Measurements from ENCODE around the gene GC.
"Not testable (repeated sequence)": the region's sequence is repeated elsewhere in the genome, so short reads cannot be mapped to it uniquely, and the experiment has no call there.

The GC gene

DNA sequence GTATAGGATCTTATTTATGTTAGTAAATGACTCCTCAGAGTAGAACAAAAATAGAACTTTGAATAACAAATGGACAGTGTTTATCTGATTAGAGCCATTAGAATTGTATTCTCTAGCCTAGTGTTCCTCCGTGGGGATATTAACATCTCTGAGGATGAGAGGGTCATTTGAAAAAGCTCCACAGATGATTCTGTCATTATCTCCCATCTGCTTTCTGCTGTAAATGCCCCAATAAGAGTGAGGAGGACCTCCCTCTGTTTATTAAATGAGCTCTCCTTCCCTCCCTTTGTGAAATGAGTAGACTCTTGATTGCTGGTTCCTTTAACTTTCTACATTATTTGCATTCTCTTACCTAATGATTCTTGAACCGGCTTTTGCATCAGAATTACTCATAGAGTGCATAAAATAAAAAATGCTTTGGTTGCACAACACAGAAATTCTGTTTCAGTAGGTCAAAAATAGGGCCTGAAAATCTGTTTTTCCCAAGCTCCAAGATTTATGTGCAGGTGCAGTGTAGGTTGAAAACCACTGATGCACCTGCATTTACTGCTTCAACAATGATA lies 18.0 kb downstream of the GC start:
- no peak for DNase-seq

DNA sequence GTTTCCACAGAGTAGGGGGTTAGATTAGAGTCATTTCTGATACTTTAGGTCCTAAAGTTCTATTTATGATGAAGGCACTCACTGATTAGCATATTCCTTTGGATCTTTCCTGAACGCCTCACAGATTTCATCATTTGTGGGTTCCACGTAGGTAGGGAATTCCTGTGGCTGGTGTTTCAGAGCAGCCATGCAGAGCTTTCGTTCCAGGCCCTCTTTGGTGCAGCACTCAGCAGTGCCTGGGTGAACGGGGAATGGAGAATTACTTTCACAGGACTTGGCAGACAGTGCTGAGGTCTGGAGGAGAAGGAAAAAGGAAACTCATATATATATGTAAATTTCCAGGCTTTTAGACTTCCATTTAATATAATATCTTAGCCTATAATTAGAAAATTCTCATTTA lies 18.5 kb downstream of the GC start:
- DNase-seq: no peak

DNA sequence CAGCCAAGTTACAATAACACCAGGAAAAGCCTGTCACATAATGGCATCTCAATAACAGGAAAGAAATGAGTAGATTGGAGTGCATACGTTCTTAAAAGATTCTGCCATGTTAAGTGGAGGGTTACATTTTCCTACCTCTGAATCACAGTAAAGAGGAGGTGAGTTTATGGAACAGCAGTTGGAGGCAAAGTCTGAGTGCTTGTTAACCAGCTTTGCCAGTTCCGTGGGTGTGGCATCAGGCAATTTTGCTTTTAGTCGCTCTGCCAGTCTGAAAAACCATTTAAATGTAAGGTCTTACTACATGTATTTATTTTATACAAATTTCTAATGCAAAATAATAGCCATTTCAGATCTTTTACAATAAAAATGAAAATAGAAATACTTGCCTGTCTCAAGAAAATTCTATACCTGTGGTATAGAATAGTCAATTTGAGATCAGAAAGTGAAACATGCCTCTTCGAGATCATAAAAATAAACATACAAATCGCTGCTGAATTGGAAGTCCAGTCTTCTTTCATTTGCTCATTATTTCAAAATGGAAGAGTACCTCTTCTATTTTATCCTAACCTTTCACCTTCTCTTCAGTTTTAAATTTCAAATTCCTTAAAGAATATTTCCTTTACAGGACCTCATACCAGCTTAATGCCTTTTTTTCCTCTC lies 31.4 kb downstream of the GC start:
- no peak for DNase-seq

DNA sequence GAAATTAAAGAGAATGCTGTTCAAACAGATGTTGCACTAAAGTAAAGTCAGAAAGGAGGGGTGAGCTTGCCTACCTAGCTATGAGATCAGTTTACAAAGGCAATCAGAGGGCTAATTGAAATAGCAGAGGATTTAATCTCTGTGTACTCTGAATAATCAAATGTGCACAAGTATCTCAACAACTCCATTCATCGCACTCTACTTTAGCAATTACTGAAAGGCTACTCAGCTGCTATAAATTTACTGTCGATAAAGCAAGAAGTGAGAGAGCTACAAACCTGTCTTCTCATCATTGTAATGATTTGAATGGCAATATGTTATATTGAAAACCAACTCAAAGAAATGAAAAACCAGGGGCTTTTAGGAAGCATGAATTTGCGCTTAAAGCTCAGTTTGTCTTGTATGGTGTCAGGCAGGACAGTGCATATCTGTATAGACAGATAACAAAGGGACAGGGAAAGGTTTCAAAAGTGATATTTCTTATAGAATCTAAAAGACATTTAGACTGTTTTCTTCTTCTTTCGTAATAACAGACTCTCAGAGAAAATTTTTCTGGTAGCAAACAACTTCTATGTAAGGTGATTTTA lies 34.8 kb downstream of the GC start:
- DNase-seq: no peak

DNA sequence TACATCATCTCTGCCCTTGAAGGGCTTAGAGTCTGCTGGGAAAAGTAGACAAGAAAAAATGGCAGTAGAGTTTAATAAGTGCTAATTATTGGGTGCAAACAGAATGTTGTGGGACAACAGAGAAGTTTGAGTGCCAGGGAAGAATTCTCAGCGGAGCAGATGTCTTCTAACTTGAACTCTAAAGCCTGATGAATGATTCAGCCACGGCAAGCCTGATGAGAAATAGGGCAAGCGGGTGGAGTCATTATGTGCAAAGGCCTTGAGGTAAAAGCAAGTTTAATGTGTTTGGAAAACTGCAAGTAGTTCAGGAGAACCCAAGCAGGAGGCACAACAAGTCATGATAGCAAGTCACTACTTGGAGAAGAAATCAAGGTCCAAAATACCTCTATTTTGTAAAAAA lies 37.5 kb downstream of the GC start:
- no peak for DNase-seq

DNA sequence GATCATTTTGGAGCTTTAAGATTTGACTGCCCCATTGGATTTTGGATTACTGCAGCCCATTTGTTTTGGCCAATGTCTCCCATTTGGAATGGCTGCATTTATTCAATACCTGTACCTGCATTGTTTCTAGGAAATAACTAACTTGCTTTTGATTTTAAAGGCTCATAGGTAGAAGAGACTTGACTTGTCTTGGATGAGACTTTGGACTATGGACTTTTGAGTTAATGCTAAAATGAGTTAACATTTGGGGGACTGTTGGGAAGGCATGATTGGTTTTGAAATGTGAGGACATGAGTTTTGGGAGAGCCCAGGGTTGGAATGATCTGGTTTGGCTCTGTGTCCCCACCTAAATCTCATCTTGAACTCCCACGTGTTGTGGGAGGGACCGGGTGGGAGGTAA lies 45.1 kb downstream of the GC start:
- DNase-seq: not testable (repeated sequence)

DNA sequence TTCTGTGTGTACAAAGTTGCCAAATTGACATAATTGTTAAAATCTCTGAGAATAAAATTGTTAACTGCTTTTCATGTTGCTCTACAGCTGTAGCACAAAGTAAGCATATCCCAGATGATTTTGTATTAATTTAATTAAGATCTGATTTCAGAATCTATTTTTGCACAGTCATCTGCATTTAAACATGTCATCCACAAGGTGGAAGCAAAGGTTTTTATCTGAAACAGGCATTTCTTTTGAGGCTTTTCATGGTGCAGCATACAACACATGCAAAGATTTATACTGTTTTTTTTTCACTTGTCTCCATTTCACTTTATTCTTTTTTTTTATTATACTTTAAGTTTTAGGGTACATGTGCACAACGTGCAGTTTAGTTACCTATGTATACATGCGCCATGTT lies 51.2 kb downstream of the GC start:
- no peak for DNase-seq

DNA sequence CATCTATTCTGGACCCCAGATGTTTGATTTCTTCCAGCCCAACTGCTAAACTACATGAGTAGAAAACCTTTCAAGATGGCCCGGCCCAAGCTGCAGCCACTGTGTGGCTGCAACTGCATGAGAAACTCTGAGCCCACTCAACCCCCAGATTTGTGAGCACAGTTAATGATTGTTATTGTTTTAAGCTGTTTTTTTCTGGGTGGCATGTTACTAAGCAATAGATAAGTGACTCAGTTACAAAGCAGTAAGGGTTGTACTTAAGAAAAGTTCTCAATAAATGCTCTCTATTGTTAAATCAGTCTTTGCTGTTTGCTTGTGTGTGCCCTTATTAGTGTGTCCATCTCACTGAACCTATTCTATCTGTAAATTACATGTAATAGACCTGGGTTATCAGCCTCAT lies 51.8 kb downstream of the GC start:
- no peak for DNase-seq

DNA sequence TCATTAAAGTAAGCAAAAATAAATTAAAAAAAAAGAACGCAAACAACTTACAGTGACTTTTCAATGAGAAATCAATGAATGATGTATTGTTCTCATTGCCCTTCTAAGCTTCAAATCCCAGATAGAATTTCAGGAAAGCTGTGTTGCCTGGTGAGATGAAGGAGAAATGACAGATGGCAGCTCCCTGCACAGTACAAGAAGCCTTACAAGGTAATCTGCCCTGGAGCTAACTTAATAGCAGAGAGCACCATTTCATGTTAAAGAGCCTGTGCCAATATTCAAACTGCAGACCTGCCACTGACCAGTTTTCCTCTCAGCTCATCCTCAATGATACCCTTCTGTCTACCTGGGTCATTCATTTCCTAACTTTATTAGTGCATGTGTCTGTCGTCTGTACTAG lies 54.0 kb downstream of the GC start:
- DNase-seq: no peak

DNA sequence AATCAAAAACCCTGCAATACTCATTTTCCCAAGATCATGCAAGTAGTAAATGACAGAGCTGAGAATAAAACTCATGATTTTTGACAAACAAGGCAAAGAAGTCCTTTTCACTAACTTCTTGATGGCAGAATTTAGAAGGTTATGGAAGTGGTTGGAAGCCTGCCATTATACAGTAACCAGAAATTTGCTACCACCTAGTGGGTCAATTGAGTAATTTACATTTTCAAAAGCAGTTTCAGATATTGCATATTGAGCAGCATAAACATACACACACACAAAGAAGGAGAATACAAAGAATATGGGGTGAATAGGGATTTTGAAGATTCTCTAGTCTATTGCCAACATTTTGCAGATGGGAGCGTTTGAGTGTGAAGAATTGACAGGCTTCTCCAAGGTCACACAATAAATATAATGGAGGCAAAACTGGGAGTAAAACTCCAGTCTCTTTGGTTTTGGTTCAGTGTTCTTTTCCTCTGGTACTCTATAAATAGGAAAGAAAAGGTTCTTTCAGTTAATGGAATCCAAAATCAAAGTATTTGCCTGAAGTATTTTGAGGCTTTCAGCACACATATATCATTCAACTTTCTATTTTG lies 70.2 kb downstream of the GC start:
- no peak for DNase-seq

DNA sequence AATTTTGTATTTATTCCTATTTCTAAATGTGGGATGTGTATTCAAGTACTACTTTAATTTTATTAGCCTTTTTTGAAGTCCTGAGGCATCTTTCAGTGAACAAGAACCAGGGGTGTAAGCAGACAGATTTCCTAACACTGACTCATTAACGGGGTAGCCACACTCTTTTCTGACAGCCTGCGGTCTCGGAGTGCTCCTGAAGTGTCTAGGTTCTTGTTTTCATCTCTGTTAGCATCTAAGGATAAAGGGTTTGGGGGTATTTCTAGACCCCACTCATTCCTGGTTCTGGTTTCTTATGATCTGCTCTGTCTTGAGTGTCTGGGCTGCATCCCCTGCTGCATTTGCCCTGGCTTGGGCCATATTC lies 71.9 kb downstream of the GC start:
- DNase-seq: no peak

DNA sequence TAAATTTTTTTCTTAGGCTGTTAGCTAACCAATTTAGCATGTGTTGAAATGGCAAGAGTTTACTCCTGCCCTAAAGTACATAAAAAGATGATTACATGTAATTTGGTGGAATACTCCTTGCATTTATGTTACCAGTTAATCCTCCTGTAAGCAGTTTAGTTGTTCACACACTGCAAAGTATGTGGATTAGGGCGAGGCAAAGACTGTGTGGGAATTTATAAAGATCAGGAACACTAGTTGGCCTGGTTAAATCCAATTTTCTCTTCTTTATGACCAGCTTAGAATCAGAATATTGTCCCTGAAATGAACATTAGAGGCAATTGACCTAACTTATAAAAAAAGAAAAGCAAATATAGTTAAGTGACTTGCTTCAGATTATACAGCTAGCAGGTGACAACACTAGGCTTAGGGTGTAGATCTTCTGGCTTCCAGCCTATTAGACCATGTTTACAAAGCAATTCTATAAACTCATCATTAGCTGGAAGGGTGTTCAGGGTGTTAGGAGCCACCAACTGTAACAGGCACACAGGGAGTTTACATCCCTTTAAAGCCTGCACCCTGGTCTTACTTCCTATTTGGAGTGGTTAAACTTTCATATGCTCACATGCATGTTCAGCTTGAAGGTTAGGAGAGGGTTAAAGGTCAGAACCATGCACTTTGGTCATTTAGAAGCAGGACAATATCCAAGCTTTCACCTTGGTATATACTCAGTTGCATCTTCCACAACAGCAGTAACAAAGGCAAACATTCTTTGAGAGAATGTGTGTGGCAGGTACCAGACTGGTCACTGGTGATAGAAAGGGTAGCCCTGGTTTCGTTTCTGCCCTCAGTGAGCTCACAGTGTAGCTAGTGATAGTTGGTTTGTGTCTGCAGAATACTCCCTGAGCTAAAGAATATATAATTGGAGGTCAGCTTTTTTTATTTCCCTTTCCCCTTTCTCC lies 72.6 kb downstream of the GC start:
- no peak for DNase-seq

DNA sequence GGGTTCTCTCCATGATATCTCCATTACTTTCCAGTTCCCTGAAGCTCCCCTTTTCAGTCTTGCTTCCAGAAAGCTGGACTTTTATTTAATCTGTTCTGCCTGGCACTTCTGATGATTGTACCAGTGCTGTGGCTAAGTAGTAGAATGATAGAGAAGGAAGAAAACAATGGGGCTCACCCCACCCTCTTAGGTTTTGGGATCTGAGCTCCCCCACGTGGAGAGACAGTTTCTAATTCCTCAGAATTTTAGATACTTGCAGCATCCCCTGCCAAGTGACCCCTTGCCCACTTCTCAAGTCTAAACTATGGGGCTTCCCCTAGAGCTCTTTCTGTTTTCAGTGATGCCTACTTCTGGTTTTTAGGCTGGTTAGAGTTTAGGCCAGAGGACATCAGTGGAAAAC lies 73.9 kb downstream of the GC start:
- DNase-seq: no peak

DNA sequence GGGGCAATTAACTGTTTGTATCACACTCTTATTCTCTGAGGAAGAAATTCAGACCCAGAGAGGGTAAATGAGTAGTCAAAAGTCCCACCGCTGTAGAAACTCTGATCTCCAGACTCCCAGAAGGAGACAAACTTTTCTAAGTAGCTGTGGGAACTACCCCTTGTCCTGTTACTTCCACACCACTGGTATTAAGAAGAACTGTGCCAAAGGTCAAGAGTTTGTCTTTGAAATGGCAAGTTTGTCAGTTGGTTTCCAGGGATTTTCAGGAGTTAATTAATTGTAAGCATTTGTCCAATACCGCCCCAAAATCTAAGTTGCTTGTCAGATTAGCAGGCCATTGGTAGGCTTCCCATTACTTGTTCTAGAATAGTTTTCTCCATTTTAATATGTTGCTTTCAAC lies 85.7 kb downstream of the GC start:
- no peak for DNase-seq

DNA sequence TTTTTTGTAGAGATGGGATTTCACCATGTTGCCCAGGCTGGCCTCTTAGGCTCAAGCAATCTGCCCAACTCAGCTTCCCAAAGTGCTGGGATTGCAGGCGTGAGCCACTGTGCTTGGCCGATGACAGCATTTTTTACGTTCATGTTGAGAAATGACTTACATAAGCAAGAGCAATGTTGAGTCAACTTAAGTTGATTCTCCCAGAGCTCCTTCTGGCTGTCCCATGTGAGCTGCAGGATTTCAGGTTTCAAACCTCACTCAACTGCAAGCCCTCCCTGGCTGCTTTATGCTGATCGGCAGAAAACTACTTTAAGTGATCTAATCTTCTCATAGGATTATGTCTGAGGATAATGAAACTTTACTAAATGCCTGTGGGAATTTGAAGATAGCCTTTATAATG lies 86.8 kb downstream of the GC start:
- no peak for DNase-seq

DNA sequence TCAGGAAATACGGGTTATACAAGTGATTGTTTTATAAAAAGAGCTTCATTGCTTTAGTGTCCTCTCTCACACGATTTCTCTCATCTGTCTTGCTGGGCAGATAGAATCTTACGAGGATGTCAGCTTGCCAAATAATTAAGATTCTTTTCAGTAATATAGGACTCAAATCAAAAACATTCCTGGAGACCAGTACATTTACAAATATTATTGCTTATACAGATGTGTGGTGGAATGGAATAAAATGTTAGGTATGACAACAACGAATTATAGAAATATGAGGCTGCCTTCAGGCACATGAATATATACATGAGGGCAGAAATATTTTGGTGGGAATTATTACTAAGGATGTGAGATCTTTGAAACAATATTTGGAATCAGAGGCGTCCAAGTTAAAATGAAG lies 88.9 kb downstream of the GC start:
- DNase-seq: no peak

DNA sequence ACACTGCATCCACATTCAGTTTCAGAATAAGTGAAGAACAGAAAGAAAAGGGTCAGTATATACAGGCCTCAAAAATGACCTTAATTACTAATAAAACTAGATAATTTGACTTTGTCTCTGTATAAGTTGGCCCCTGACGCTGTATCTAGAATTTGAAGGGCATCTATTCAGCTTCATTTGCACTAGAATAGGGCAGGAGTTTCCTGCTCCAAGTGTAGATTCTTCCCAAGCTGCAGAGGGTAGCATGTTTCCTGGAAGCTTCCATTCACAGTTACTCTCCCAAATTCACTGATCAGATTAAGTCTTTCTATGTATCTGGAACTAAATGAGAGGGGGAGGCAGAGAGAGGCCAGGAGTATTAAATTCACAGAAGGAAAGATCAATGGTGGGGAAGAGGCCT lies 90.9 kb downstream of the GC start:
- no peak for DNase-seq

DNA sequence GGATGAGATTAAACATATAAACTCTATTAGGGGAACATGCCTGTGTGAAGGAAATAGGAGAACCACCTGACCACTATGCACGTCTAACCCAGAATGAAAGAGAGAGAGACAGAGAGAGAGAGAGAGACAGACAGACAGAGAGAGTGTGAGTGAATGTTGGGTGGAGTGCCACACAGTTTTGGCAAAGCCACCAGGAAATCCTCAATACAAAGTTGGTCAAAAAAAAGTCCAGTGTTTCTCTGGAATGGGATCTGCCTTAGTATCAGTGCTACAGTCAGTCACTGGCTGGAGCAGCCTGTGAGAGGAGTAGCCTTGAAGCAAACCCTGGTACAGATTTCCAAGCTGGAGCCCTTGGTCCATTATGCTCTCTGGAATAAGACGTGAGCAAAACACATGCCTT lies 91.7 kb downstream of the GC start:
- DNase-seq: no peak
